WTC11 (cell line): ENCODE data around the gene UVRAG. TPM values are rescaled to one million over a fixed set of nuclear protein-coding genes. Genes with fewer than 3 reads are reported as not detected.
"Not testable (repeated sequence)": the region's sequence is repeated elsewhere in the genome, so short reads cannot be mapped to it uniquely, and the experiment has no call there.

Source experiments
- ATAC-seq: fragments of 200-7000 bp; cut with Tn5 transposase; 2 replicates; pipeline ENCODE4 v1.10.0; 2021; ENCODE audit warnings: mild to moderate bottlenecking, moderate library complexity
- CTCF ChIA-PET: fragments of 300-600 bp; sonication (Branson Sonifier 250); formaldehyde crosslinking; loops from one replicate; lab custom pipeline; 2021; ENCODE audit warnings: antibody characterized with exemption; lab: Charles Lee
- POLR2A ChIA-PET: fragments of 350-600 bp; sonication (Branson Sonifier 250); formaldehyde crosslinking; loops from one replicate; lab custom pipeline; 2021; ENCODE audit warnings: antibody characterized with exemption; lab: Charles Lee
- DNase-seq: peaks from one replicate; pipeline ENCODE4 v3.0.0; 2021; ENCODE audit warnings: low spot score
- H3K27ac Mint-ChIP-seq: 2 replicates; pipeline ENCODE4 v1.8.0; 2021; ENCODE audit warnings: mixed read lengths
- H3K27me3 Mint-ChIP-seq: 2 replicates; pipeline ENCODE4 v1.8.0; 2021; ENCODE audit warnings: low read depth, mild to moderate bottlenecking, moderate library complexity, mixed read lengths
- H3K36me3 Mint-ChIP-seq: 2 replicates; pipeline ENCODE4 v1.8.0; 2021; ENCODE audit warnings: mixed read lengths
- H3K4me1 Mint-ChIP-seq: 2 replicates; pipeline ENCODE4 v1.8.0; 2022; ENCODE audit warnings: mixed read lengths
- H3K4me3 Mint-ChIP-seq: 2 replicates; pipeline ENCODE4 v1.8.0; 2021; ENCODE audit warnings: mild to moderate bottlenecking, moderate library complexity, mixed read lengths
- H3K9me3 Mint-ChIP-seq: 2 replicates; pipeline ENCODE4 v1.8.0; 2021; ENCODE audit warnings: mixed read lengths
- CREB1 ChIP-seq: sonication (generic); formaldehyde crosslinking; IDR thresholded peaks from 2 replicates; pipeline ENCODE4 v1.8.0; 2023; ENCODE audit warnings: mild to moderate bottlenecking, missing genetic modification reagents
- EMX1 ChIP-seq: fragments of 250-450 bp; sonication (Bioruptor Pico); IDR thresholded peaks from 2 replicates; pipeline ENCODE4 v1.8.0; 2021; ENCODE audit warnings: mild to moderate bottlenecking
- NFYB ChIP-seq: sonication (generic); formaldehyde crosslinking; conservative IDR thresholded peaks from 2 replicates; pipeline ENCODE4 v1.8.0; 2022; ENCODE audit warnings: low read depth, missing genetic modification reagents
- TP53 ChIP-seq: sonication (generic); formaldehyde crosslinking; IDR thresholded peaks from 2 replicates; pipeline ENCODE4 v1.8.1; 2023; ENCODE audit warnings: mild to moderate bottlenecking, missing genetic modification reagents
- ZNF232 ChIP-seq: sonication (generic); formaldehyde crosslinking; IDR thresholded peaks from 2 replicates; pipeline ENCODE4 v1.8.0; 2022; ENCODE audit warnings: mild to moderate bottlenecking, missing genetic modification reagents
- ZNF423 ChIP-seq: fragments of 250-450 bp; sonication (Bioruptor Pico); IDR thresholded peaks from 2 replicates; pipeline ENCODE4 v2.1.2; 2022; ENCODE audit warnings: mild to moderate bottlenecking, moderate library complexity
- total RNA-seq: library from RNA; stranded (reverse); gene quantifications from 3 replicates; pipeline ENCODE4 v1.2.3, GENCODE V29; 2021
- TF ChIP-seq, protein P1 (sequence below): fragments of 250-450 bp; sonication (Bioruptor Pico); IDR thresholded peaks from 2 replicates; pipeline ENCODE4 v1.9.0; 2021; ENCODE audit warnings: moderate library complexity, mild to moderate bottlenecking, inconsistent platforms, borderline replicate concordance
- TF ChIP-seq, protein P2 (sequence below): sonication (generic); formaldehyde crosslinking; IDR thresholded peaks from 2 replicates; pipeline ENCODE4 v1.8.1; 2023; ENCODE audit warnings: mild to moderate bottlenecking, missing genetic modification reagents
- TF ChIP-seq, protein P3 (sequence below): sonication (generic); formaldehyde crosslinking; IDR thresholded peaks from 2 replicates; pipeline ENCODE4 v1.8.1; 2023; ENCODE audit warnings: mild to moderate bottlenecking, moderate library complexity, missing genetic modification reagents
- TF ChIP-seq, protein P4 (sequence below): sonication (generic); formaldehyde crosslinking; IDR thresholded peaks from 2 replicates; pipeline ENCODE4 v1.8.0; 2022; ENCODE audit warnings: mild to moderate bottlenecking, missing genetic modification reagents
- TF ChIP-seq, protein P5 (sequence below): sonication (generic); formaldehyde crosslinking; IDR thresholded peaks from 2 replicates; pipeline ENCODE4 v1.8.0; 2023; ENCODE audit warnings: missing genetic modification reagents, mild to moderate bottlenecking, borderline replicate concordance

The UVRAG gene
- total RNA-seq, 1 experiment from 2014 or later = 14.5 TPM

DNA sequence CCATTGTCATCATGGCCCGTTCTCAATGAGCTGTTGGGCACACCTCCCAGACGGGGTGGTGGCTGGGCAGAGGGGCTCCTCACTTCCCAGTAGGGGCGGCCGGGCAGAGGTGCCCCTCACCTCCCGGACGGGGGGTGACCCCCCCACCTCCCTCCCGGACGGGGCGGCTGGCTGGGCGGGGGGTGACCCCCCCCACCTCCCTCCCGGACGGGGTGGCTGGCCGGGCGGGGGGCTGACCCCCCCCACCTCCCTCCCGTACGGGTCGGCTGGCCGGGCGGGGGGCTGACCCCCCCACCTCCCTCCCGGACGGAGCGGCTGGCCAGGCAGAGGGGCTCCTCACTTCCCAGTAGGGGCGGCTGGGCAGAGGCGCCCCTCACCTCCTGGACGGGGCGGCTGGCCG lies 62.3 kb downstream of the UVRAG start:
- H3K4me1 Mint-ChIP-seq = peaks cover 11% of the 10 kb centered on the region
- peaks cover 14% of the 10 kb centered on the region for H3K36me3 Mint-ChIP-seq
- DNase-seq, H3K9me3 Mint-ChIP-seq, H3K4me3 Mint-ChIP-seq, ATAC-seq, POLR2A ChIA-PET, H3K27me3 Mint-ChIP-seq, H3K27ac Mint-ChIP-seq, CTCF ChIA-PET: not testable (repeated sequence)

DNA sequence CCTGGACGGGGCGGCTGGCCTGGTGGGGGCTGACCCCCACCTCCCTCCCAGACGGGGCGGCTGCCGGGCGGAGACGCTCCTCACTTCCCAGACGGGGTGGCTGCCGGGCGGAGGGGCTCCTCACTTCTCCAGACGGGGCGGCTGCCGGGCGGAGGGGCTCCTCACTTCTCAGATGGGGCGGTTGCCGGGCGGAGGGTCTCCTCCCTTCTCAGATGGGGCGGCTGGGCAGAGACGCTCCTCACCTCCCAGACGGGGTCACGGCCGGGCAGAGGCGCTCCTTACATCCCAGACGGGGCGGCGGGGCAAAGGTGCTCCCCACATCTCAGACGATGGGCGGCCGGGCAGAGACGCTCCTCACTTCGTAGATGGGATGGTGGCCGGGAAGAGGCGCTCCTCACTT lies 62.9 kb downstream of the UVRAG start:
- H3K4me1 Mint-ChIP-seq = peaks cover 11% of the 10 kb centered on the region
- H3K36me3 Mint-ChIP-seq = peaks cover 14% of the 10 kb centered on the region
- POLR2A ChIA-PET, H3K27ac Mint-ChIP-seq, H3K9me3 Mint-ChIP-seq, H3K27me3 Mint-ChIP-seq, DNase-seq, ATAC-seq, H3K4me3 Mint-ChIP-seq: not testable (repeated sequence)
- CTCF ChIA-PET = interaction anchor here (0.6 kb wide), 1 partner anchor 200 kb away, joined by 4 read pairs; no protein-coding TSS in a partner anchor

DNA sequence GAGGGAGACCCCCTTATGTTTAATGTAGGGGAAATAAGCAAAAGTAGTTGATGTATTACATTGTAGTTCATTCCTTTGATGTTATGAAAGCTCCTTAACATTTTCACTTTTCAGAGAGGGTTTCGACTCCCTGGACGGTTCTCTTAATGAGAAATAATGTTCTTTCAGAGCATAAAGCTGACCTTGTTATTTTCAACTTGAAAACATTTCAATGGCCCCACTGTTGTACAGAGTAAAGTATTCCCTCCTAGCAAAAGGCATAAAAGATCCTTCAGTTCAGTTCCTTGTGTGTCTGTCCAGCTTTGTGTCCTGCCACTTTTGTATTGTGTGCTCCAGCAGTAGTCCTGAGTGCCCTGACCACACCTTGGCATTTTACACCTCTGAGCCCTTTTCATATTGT lies 63.9 kb downstream of the UVRAG start:
- ChIA-PET CTCF (interaction anchor here (0.6 kb wide), 1 partner anchor 199 kb away, joined by 4 read pairs; no protein-coding TSS in a partner anchor), POLR2A (no interaction called here)
- H3K4me1 Mint-ChIP-seq = peaks cover 2% of the 10 kb centered on the region; the same call in 1 of the 2 replicates
- no peak overlapping the region for H3K4me3 Mint-ChIP-seq
- DNase-seq = no peak
- H3K27ac Mint-ChIP-seq = no peak overlapping the region
- ATAC-seq = no peak
- H3K36me3 Mint-ChIP-seq = peaks cover 14% of the 10 kb centered on the region
- H3K9me3 Mint-ChIP-seq = peaks cover 6% of the 10 kb centered on the region
- H3K27me3 Mint-ChIP-seq = no peaks in the 10 kb centered on the region
- no peak for TF ChIP-seq ZNF232
- TF ChIP-seq, protein P1, sequence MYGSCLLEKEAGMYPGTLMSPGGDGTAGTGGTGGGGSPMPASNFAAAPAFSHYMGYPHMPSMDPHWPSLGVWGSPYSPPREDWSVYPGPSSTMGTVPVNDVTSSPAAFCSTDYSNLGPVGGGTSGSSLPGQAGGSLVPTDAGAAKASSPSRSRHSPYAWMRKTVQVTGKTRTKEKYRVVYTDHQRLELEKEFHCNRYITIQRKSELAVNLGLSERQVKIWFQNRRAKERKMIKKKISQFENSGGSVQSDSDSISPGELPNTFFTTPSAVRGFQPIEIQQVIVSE (CRISPR knock-in tag) = no peak
- no peak for TF ChIP-seq EMX1 (CRISPR knock-in tag)
- TF ChIP-seq, protein P2, sequence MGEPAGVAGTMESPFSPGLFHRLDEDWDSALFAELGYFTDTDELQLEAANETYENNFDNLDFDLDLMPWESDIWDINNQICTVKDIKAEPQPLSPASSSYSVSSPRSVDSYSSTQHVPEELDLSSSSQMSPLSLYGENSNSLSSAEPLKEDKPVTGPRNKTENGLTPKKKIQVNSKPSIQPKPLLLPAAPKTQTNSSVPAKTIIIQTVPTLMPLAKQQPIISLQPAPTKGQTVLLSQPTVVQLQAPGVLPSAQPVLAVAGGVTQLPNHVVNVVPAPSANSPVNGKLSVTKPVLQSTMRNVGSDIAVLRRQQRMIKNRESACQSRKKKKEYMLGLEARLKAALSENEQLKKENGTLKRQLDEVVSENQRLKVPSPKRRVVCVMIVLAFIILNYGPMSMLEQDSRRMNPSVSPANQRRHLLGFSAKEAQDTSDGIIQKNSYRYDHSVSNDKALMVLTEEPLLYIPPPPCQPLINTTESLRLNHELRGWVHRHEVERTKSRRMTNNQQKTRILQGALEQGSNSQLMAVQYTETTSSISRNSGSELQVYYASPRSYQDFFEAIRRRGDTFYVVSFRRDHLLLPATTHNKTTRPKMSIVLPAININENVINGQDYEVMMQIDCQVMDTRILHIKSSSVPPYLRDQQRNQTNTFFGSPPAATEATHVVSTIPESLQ (CRISPR knock-in tag) = no peak
- TF ChIP-seq TP53 (CRISPR knock-in tag) = no peak
- TF ChIP-seq, protein P3, sequence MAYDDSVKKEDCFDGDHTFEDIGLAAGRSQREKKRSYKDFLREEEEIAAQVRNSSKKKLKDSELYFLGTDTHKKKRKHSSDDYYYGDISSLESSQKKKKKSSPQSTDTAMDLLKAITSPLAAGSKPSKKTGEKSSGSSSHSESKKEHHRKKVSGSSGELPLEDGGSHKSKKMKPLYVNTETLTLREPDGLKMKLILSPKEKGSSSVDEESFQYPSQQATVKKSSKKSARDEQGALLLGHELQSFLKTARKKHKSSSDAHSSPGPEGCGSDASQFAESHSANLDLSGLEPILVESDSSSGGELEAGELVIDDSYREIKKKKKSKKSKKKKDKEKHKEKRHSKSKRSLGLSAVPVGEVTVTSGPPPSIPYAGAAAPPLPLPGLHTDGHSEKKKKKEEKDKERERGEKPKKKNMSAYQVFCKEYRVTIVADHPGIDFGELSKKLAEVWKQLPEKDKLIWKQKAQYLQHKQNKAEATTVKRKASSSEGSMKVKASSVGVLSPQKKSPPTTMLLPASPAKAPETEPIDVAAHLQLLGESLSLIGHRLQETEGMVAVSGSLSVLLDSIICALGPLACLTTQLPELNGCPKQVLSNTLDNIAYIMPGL (CRISPR knock-in tag) = no peak
- TF ChIP-seq, protein P4, sequence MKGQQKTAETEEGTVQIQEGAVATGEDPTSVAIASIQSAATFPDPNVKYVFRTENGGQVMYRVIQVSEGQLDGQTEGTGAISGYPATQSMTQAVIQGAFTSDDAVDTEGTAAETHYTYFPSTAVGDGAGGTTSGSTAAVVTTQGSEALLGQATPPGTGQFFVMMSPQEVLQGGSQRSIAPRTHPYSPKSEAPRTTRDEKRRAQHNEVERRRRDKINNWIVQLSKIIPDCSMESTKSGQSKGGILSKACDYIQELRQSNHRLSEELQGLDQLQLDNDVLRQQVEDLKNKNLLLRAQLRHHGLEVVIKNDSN (CRISPR knock-in tag) = no peak
- TF ChIP-seq ZNF423 (CRISPR knock-in tag) = no peak
- TF ChIP-seq, protein P5, sequence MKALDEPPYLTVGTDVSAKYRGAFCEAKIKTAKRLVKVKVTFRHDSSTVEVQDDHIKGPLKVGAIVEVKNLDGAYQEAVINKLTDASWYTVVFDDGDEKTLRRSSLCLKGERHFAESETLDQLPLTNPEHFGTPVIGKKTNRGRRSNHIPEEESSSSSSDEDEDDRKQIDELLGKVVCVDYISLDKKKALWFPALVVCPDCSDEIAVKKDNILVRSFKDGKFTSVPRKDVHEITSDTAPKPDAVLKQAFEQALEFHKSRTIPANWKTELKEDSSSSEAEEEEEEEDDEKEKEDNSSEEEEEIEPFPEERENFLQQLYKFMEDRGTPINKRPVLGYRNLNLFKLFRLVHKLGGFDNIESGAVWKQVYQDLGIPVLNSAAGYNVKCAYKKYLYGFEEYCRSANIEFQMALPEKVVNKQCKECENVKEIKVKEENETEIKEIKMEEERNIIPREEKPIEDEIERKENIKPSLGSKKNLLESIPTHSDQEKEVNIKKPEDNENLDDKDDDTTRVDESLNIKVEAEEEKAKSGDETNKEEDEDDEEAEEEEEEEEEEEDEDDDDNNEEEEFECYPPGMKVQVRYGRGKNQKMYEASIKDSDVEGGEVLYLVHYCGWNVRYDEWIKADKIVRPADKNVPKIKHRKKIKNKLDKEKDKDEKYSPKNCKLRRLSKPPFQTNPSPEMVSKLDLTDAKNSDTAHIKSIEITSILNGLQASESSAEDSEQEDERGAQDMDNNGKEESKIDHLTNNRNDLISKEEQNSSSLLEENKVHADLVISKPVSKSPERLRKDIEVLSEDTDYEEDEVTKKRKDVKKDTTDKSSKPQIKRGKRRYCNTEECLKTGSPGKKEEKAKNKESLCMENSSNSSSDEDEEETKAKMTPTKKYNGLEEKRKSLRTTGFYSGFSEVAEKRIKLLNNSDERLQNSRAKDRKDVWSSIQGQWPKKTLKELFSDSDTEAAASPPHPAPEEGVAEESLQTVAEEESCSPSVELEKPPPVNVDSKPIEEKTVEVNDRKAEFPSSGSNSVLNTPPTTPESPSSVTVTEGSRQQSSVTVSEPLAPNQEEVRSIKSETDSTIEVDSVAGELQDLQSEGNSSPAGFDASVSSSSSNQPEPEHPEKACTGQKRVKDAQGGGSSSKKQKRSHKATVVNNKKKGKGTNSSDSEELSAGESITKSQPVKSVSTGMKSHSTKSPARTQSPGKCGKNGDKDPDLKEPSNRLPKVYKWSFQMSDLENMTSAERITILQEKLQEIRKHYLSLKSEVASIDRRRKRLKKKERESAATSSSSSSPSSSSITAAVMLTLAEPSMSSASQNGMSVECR (CRISPR knock-in tag) = no peak
- TF ChIP-seq NFYB (CRISPR knock-in tag) = no peak
- no peak for TF ChIP-seq CREB1 (CRISPR knock-in tag)
